Fibroblast of lung (primary cell): ENCODE measurements around the gene TMEM217.

ENCODE experiments used
- EZH2 ChIP-seq: IDR thresholded peaks from 2 replicates; pipeline ENCODE4 v1.5.1; 2012; ENCODE audit warnings: low read length, control low read depth, mild to moderate bottlenecking; ENCODE audit errors: missing control alignments
- TF ChIP-seq, protein P1 (sequence below), 2 donors: IDR thresholded peaks in 1 of 2; conservative IDR thresholded peaks in 1 of 2; 1 replicate in 1 of 2; 2 replicates in 1 of 2; pipeline ENCODE4 v1.5.1; 2011 to 2012; ENCODE audit warnings: low read length in 2 of 2, control low read depth in 1 of 2, inconsistent platforms in 1 of 2, low read depth in 1 of 2, mild to moderate bottlenecking in 1 of 2

DNA sequence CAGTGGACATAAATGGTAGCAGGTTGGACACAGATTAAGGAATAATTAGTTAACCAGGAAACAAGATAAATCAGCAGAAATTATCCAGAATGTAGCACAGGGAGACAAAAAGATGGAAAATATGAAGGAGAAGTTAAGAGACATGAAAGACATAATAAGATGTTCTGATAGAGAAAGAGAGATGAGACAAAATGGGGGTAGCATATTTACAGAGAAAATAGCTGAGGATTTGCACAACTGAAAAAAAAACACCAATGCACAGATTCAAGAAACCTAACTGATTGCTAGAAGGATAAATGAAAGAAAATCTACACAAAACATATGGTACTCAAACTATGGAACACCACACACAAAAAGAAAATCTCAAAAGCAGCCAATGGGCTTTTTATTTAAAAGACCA, 35.0 kb downstream of the TMEM217 start:
- TF ChIP-seq, protein P1, sequence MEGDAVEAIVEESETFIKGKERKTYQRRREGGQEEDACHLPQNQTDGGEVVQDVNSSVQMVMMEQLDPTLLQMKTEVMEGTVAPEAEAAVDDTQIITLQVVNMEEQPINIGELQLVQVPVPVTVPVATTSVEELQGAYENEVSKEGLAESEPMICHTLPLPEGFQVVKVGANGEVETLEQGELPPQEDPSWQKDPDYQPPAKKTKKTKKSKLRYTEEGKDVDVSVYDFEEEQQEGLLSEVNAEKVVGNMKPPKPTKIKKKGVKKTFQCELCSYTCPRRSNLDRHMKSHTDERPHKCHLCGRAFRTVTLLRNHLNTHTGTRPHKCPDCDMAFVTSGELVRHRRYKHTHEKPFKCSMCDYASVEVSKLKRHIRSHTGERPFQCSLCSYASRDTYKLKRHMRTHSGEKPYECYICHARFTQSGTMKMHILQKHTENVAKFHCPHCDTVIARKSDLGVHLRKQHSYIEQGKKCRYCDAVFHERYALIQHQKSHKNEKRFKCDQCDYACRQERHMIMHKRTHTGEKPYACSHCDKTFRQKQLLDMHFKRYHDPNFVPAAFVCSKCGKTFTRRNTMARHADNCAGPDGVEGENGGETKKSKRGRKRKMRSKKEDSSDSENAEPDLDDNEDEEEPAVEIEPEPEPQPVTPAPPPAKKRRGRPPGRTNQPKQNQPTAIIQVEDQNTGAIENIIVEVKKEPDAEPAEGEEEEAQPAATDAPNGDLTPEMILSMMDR (conservative IDR thresholded peaks at IDR 0.05 in 1 of 2, IDR thresholded peaks at IDR 0.05 in 1 of 2; ENCODE audit: low read depth in 1 of 2, low read length in 2 of 2) = no peak
- TF ChIP-seq EZH2 = no peak
